Glutamatergic neuron (in vitro differentiated cells): ENCODE results near the gene CUL1. TPM values are rescaled to one million over a fixed set of nuclear protein-coding genes. Genes with fewer than 3 reads are reported as not detected.
A peak's percentile ranks its signal among the peaks of the same experiment; 100 is the strongest.

Source experiments
- DNase-seq: peaks from one replicate; pipeline ENCODE4 v3.0.0; 2022
- H3K27ac Mint-ChIP-seq: one replicate; pipeline ENCODE4 v1.8.0; 2020; ENCODE audit warnings: mild to moderate bottlenecking, mixed read lengths, inconsistent platforms; ENCODE audit not compliant: unreplicated experiment
- H3K27me3 Mint-ChIP-seq: one replicate; pipeline ENCODE4 v1.8.0; 2020; ENCODE audit warnings: mild to moderate bottlenecking, moderate library complexity, mixed read lengths, inconsistent platforms; ENCODE audit not compliant: unreplicated experiment
- H3K36me3 Mint-ChIP-seq: one replicate; pipeline ENCODE4 v1.8.0; 2020; ENCODE audit warnings: mild to moderate bottlenecking, mixed read lengths, inconsistent platforms; ENCODE audit not compliant: unreplicated experiment
- H3K4me1 Mint-ChIP-seq: one replicate; pipeline ENCODE4 v1.8.0; 2020; ENCODE audit warnings: mild to moderate bottlenecking, low read depth, mixed read lengths, inconsistent platforms; ENCODE audit not compliant: unreplicated experiment
- H3K4me3 Mint-ChIP-seq: one replicate; pipeline ENCODE4 v1.8.0; 2020; ENCODE audit warnings: mild to moderate bottlenecking, mixed read lengths, inconsistent platforms; ENCODE audit not compliant: unreplicated experiment
- H3K9me3 Mint-ChIP-seq: one replicate; pipeline ENCODE4 v1.8.0; 2020; ENCODE audit warnings: mild to moderate bottlenecking, moderate library complexity, mixed read lengths, inconsistent platforms; ENCODE audit not compliant: unreplicated experiment
- CTCF ChIP-seq: fragments of 200-600 bp; sonication (generic); IDR thresholded peaks from one replicate; pipeline ENCODE4 v1.5.0; 2021; ENCODE audit not compliant: partially characterized antibody, unreplicated experiment
- total RNA-seq: library from RNA; stranded (reverse); fragmentation: NEBNext Ultra II Directional; extraction: Animal tissue kit (Norgen Biotek cat#: 25700); gene quantifications from one replicate; pipeline ENCODE4 v1.2.1, GENCODE V29; 2021; ENCODE audit not compliant: unreplicated experiment

Gene CUL1
- total RNA-seq, 1 donor from 2014 or later, result 65.0 TPM

- Mint-ChIP-seq H3K36me3 (peaks cover 11% of the 10 kb centered on the region), H3K4me1 (peaks cover 15% of the 10 kb centered on the region), H3K9me3 (peaks cover 29% of the 10 kb centered on the region), H3K27me3 (peaks cover 23% of the 10 kb centered on the region), H3K27ac (peak overlapping the region; percentile 45), H3K4me3 (no peak overlapping the region)
- no peak for TF ChIP-seq CTCF
- no peak for DNase-seq
These were observed 104.4 kb downstream of the CUL1 start for GRCh38 chr7:148803094-148803493.

- Mint-ChIP-seq H3K4me3 (no peak overlapping the region), H3K4me1 (peaks cover 25% of the 10 kb centered on the region), H3K36me3 (no peaks in the 10 kb centered on the region), H3K27me3 (peaks cover 26% of the 10 kb centered on the region), H3K9me3 (peaks cover 30% of the 10 kb centered on the region), H3K27ac (peak overlapping the region; percentile 79)
- DNase-seq, result no peak
- TF ChIP-seq CTCF, result no peak
These were observed 105.9 kb downstream of the CUL1 start for GRCh38 chr7:148804343-148805235.

GRCh38 chr7:148806187-148806586, 107.5 kb downstream of the CUL1 start:
- Mint-ChIP-seq H3K36me3 (no peaks in the 10 kb centered on the region), H3K27me3 (peaks cover 29% of the 10 kb centered on the region), H3K4me1 (peaks cover 37% of the 10 kb centered on the region), H3K9me3 (peaks cover 34% of the 10 kb centered on the region), H3K27ac (peak overlapping the region; percentile 76), H3K4me3 (no peak overlapping the region)
- no peak for DNase-seq
- no peak for TF ChIP-seq CTCF

GRCh38 chr7:148807436-148807835, 108.7 kb downstream of the CUL1 start:
- Mint-ChIP-seq H3K27me3 (peaks cover 26% of the 10 kb centered on the region), H3K27ac (peak overlapping the region; percentile 78), H3K9me3 (peaks cover 29% of the 10 kb centered on the region), H3K36me3 (no peaks in the 10 kb centered on the region), H3K4me1 (peaks cover 39% of the 10 kb centered on the region), H3K4me3 (peak overlapping the region; percentile 22)
- no peak for TF ChIP-seq CTCF
- DNase-seq, result no peak

- Mint-ChIP-seq H3K9me3 (peaks cover 23% of the 10 kb centered on the region), H3K27me3 (peaks cover 23% of the 10 kb centered on the region), H3K4me1 (peaks cover 39% of the 10 kb centered on the region), H3K36me3 (no peaks in the 10 kb centered on the region), H3K27ac (peak overlapping the region; percentile 91), H3K4me3 (peak overlapping the region; percentile 74)
- TF ChIP-seq CTCF, result no peak
- DNase-seq, result peak; percentile 35
These were observed 111.2 kb downstream of the CUL1 start for GRCh38 chr7:148809856-148810255.
